Neural progenitor cell (in vitro differentiated cells): Measurements from ENCODE around the gene CCDC68.

Source experiments
- CTCF ChIP-seq: fragments of 200-600 bp; sonication (generic); IDR thresholded peaks from 2 replicates; pipeline ENCODE4 v1.5.1; 2017; ENCODE audit warnings: antibody characterized with exemption, mild to moderate bottlenecking
- EZH2phosphoT487 ChIP-seq: fragments of 200-600 bp; sonication (generic); IDR thresholded peaks from 2 replicates; pipeline ENCODE4 v1.6.1; 2017; ENCODE audit warnings: antibody characterized with exemption

DNA sequence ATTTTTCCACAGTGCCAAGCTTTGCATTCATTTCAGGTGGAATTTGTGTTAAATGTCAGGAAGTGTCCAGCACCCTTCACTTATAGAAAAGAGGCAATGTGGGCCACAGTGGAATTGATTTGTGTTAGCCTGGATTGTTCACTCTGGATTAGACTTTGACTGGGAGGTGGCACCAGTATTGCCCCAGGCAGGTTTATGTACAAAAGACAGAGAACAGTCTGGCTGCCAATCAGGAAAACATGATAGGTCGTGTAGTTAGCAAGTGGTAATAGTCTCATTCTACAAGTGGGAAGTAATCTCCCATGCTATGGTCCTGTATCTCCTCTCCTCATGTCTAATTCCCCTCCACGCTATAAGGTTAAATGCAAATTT is 85.4 kb downstream of the CCDC68 start:
- no peak for TF ChIP-seq CTCF
- no peak for TF ChIP-seq EZH2phosphoT487
